HG03095 (cell line): Measurements from ENCODE around the gene ITM2C.

ENCODE experiments used
- ATAC-seq: cut with Tn5 transposase; IDR thresholded peaks from one replicate; pipeline ENCODE4 v1.9.1; 2021; ENCODE audit warnings: moderate library complexity; ENCODE audit not compliant: unreplicated experiment

Gene ITM2C

GRCh38 chr2:230872151-230872967 lies 7.6 kb downstream of the ITM2C start:
- ATAC-seq: no peak

GRCh38 chr2:230872968-230873660 lies 8.4 kb downstream of the ITM2C start:
- peak; percentile 61 for ATAC-seq

GRCh38 chr2:230873661-230874401 lies 9.1 kb downstream of the ITM2C start:
- peak; percentile 73 for ATAC-seq

GRCh38 chr2:230874456-230874855 lies 9.7 kb downstream of the ITM2C start:
- no peak for ATAC-seq

GRCh38 chr2:230874876-230875275 lies 10.1 kb downstream of the ITM2C start:
- no peak for ATAC-seq

- ATAC-seq: no peak
These were observed 10.9 kb downstream of the ITM2C start for GRCh38 chr2:230875347-230876315.

GRCh38 chr2:230877116-230877758 lies 12.5 kb downstream of the ITM2C start:
- ATAC-seq: no peak

GRCh38 chr2:230877759-230878598 lies 13.2 kb downstream of the ITM2C start:
- no peak for ATAC-seq

GRCh38 chr2:230878599-230879188 lies 14.0 kb downstream of the ITM2C start:
- ATAC-seq: no peak

- no peak for ATAC-seq
These were observed 14.6 kb downstream of the ITM2C start for GRCh38 chr2:230879271-230879882.

GRCh38 chr2:230879891-230880290 lies 15.1 kb downstream of the ITM2C start:
- no peak for ATAC-seq

- no peak for ATAC-seq
These were observed 17.1 kb downstream of the ITM2C start for GRCh38 chr2:230881840-230882239.

- ATAC-seq: no peak
These were observed 20.9 kb downstream of the ITM2C start for GRCh38 chr2:230885463-230886130.

GRCh38 chr2:230886206-230886605 lies 21.5 kb downstream of the ITM2C start:
- ATAC-seq: no peak

GRCh38 chr2:230886671-230887071 lies 21.9 kb downstream of the ITM2C start:
- no peak for ATAC-seq

GRCh38 chr2:230887342-230887741 lies 22.6 kb downstream of the ITM2C start:
- no peak for ATAC-seq

- no peak for ATAC-seq
These were observed 24.2 kb downstream of the ITM2C start for GRCh38 chr2:230888824-230889400.
